ENCODE data around the gene PTBP1. TPM values are rescaled to one million over a fixed set of nuclear protein-coding genes. Genes with fewer than 3 reads are reported as not detected.
"Not testable (repeated sequence)": the region's sequence is repeated elsewhere in the genome, so short reads cannot be mapped to it uniquely, and the experiment has no call there.

The PTBP1 gene
- total and polyA plus RNA-seq, 2 donors (not counting 1 experiment from before 2014, with no cell fraction given) = 137 to 309 TPM

- H2AFZ ChIP-seq (ENCODE audit: insufficient read depth, low read depth, low read length, poor library complexity, severe bottlenecking); DNase-seq; H3K79me2 ChIP-seq (ENCODE audit: control insufficient read depth, insufficient read depth, low read length); H3K4me3 Mint-ChIP-seq; ATAC-seq (ENCODE audit: low read depth); POLR2A ChIA-PET; H3K27ac Mint-ChIP-seq; H3K4me1 ChIP-seq (ENCODE audit: control insufficient read depth in 2 of 2, insufficient read depth in 2 of 2, low read length in 2 of 2); H4K20me1 ChIP-seq (ENCODE audit: control insufficient read depth, insufficient read depth, low read length, poor library complexity, severe bottlenecking); H3K9ac ChIP-seq (ENCODE audit: low read length); H3K4me2 ChIP-seq (replicated peaks; ENCODE audit: low read depth, low read length, poor library complexity, severe bottlenecking); H3K27ac ChIP-seq (ENCODE audit: low read length in 2 of 2); H3K4me3 ChIP-seq (ENCODE audit: control extremely low read depth in 1 of 5, extremely low read depth in 1 of 5, insufficient read depth in 1 of 5, low read depth in 2 of 5, low read length in 4 of 5); H3K9me3 Mint-ChIP-seq (ENCODE audit: insufficient read depth); intact Hi-C loops (cut with micrococcal nuclease); H3K4me1 Mint-ChIP-seq; H3K36me3 ChIP-seq (replicated peaks in 1 of 2; ENCODE audit: control extremely low read depth in 1 of 2, control insufficient read depth in 1 of 2, extremely low read depth in 1 of 2, insufficient read depth in 2 of 2, low read length in 1 of 2): not testable (repeated sequence)
- 69% methylated on average over 3 of the region's 17 CpGs for WGBS (ENCODE audit: insufficient coverage)
- peaks cover 11% of the 10 kb centered on the region for H3K27me3 Mint-ChIP-seq
- CTCF ChIA-PET = interaction anchor here (1.1 to 7.5 kb wide), 2 partner anchors 68 to 128 kb away, joined by 4 to 72 read pairs; no protein-coding TSS in a partner anchor
- peaks cover 0 to 40% (median 7%) of the 10 kb centered on the region in 4 experiments for H3K27me3 ChIP-seq (replicated peaks in 1 of 4; ENCODE audit: control extremely low read depth in 1 of 4, control insufficient read depth in 3 of 4, insufficient read depth in 4 of 4, low read length in 3 of 4)
- peaks cover 0 to 17% (median 0%) of the 10 kb centered on the region in 3 donors for H3K9me3 ChIP-seq (ENCODE audit: control extremely low read depth in 1 of 3, control insufficient read depth in 2 of 3, insufficient read depth in 1 of 3, low read length in 2 of 3)
Measured at GRCh38 chr19:853614-854220, 56.5 kb downstream of the PTBP1 start.

- POLR2A ChIA-PET = no interaction called here
- peaks cover 11% of the 10 kb centered on the region for H3K27me3 Mint-ChIP-seq
- CTCF ChIA-PET = interaction anchor here (1.1 to 7.5 kb wide), 2 partner anchors 67 to 128 kb away, joined by 4 to 72 read pairs; no protein-coding TSS in a partner anchor
- intact Hi-C loops (cut with micrococcal nuclease) = no loop called here
- no peak overlapping the region for H3K27ac ChIP-seq (ENCODE audit: low read length in 2 of 2)
- H3K79me2 ChIP-seq (ENCODE audit: control insufficient read depth, insufficient read depth, low read length) = no peaks in the 10 kb centered on the region
- H3K27ac Mint-ChIP-seq = no peak overlapping the region
- no peak for ATAC-seq (ENCODE audit: low read depth)
- no peak overlapping the region for H3K9ac ChIP-seq (ENCODE audit: low read length)
- no peak overlapping the region for H3K4me3 ChIP-seq (ENCODE audit: control extremely low read depth in 1 of 5, extremely low read depth in 1 of 5, insufficient read depth in 1 of 5, low read depth in 2 of 5, low read length in 4 of 5)
- TF ChIP-seq CTCF (IDR thresholded peaks at IDR 0.05) = no peak
- no peak for TF ChIP-seq EZH2 (IDR thresholded peaks at IDR 0.05; ENCODE audit: borderline replicate concordance, insufficient read depth, low read depth, low read length, poor library complexity, severe bottlenecking)
- H3K9me3 ChIP-seq (ENCODE audit: control extremely low read depth in 1 of 3, control insufficient read depth in 2 of 3, insufficient read depth in 1 of 3, low read length in 2 of 3) = peaks cover 0 to 24% (median 0%) of the 10 kb centered on the region in 3 donors
- no peak for DNase-seq
- no peaks in the 10 kb centered on the region for H3K36me3 ChIP-seq (replicated peaks in 1 of 2; ENCODE audit: control extremely low read depth in 1 of 2, control insufficient read depth in 1 of 2, extremely low read depth in 1 of 2, insufficient read depth in 2 of 2, low read length in 1 of 2)
- H3K4me2 ChIP-seq (replicated peaks; ENCODE audit: low read depth, low read length, poor library complexity, severe bottlenecking) = no peak overlapping the region
- no peaks in the 10 kb centered on the region for H3K4me1 Mint-ChIP-seq
- no peak overlapping the region for H3K4me3 Mint-ChIP-seq
- H3K27me3 ChIP-seq (replicated peaks in 1 of 4; ENCODE audit: control extremely low read depth in 1 of 4, control insufficient read depth in 3 of 4, insufficient read depth in 4 of 4, low read length in 3 of 4) = peaks cover 0 to 41% (median 11%) of the 10 kb centered on the region in 4 experiments
- H3K9me3 Mint-ChIP-seq (ENCODE audit: insufficient read depth) = no peaks in the 10 kb centered on the region
- 80% methylated on average over 2 of the region's 6 CpGs for WGBS (ENCODE audit: insufficient coverage)
- H3K4me1 ChIP-seq (ENCODE audit: control insufficient read depth in 2 of 2, insufficient read depth in 2 of 2, low read length in 2 of 2) = peaks cover 4 to 10% of the 10 kb centered on the region in 2 donors
- no peak overlapping the region for H2AFZ ChIP-seq (ENCODE audit: insufficient read depth, low read depth, low read length, poor library complexity, severe bottlenecking)
- no peaks in the 10 kb centered on the region for H4K20me1 ChIP-seq (ENCODE audit: control insufficient read depth, insufficient read depth, low read length, poor library complexity, severe bottlenecking)
Measured at GRCh38 chr19:854549-854948, 57.3 kb downstream of the PTBP1 start.

Measured in B cell (primary cell).